Epithelial cell of esophagus (primary cell): ENCODE data around the gene ANKRD36.
"Not testable (repeated sequence)": the region's sequence is repeated elsewhere in the genome, so short reads cannot be mapped to it uniquely, and the experiment has no call there.

ENCODE experiments used
- DNase-seq: peaks from one replicate; pipeline ENCODE4 v3.0.0; 2010; ENCODE audit warnings: low read depth
- H3K4me3 ChIP-seq: 2 replicates; pipeline ENCODE4 v1.5.1; 2011; ENCODE audit warnings: mild to moderate bottlenecking, low read length, control low read depth
- CTCF ChIP-seq: IDR thresholded peaks from 2 replicates; pipeline ENCODE4 v1.5.1; 2011; ENCODE audit warnings: low read depth, mild to moderate bottlenecking, low read length, control low read depth, inconsistent platforms; ENCODE audit not compliant: insufficient read depth; ENCODE audit errors: missing control alignments

The ANKRD36 gene

GRCh38 chr2:97210325-97210724 is 97.4 kb downstream of the ANKRD36 start:
- no peak for TF ChIP-seq CTCF
- no peak overlapping the region for H3K4me3 ChIP-seq
- no peak for DNase-seq

DNA sequence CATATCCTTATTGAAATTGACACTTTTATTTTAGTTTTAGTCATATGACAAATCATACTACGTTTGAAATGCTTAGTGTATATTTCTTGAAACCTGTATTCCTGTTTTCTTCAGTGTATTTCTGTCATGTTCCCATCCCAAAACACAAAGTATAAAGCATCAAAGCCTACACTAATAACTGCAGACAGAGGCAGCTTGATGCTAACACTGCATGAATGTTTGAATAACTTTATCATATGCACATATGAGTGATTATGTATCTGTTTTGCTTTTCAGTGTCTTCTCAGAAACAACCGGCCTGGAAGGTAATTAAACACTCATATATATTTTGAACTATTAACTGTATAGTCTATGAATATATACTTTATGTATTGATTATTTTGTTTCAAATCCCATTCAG is 102.1 kb downstream of the ANKRD36 start:
- H3K4me3 ChIP-seq: not testable (repeated sequence)

GRCh38 chr2:97230848-97231585 is 118.1 kb downstream of the ANKRD36 start:
- not testable (repeated sequence) for H3K4me3 ChIP-seq

More for the DNA sequence above, 102.1 kb downstream of the ANKRD36 start:
- not testable (repeated sequence) for DNase-seq

GRCh38 chr2:97232981-97233380 is 120.0 kb downstream of the ANKRD36 start:
- not testable (repeated sequence) for H3K4me3 ChIP-seq, DNase-seq

More at GRCh38 chr2:97230848-97231585, 118.1 kb downstream of the ANKRD36 start:
- not testable (repeated sequence) for DNase-seq

- not testable (repeated sequence) for DNase-seq, H3K4me3 ChIP-seq
These were observed 120.8 kb downstream of the ANKRD36 start for GRCh38 chr2:97233660-97234295.

DNA sequence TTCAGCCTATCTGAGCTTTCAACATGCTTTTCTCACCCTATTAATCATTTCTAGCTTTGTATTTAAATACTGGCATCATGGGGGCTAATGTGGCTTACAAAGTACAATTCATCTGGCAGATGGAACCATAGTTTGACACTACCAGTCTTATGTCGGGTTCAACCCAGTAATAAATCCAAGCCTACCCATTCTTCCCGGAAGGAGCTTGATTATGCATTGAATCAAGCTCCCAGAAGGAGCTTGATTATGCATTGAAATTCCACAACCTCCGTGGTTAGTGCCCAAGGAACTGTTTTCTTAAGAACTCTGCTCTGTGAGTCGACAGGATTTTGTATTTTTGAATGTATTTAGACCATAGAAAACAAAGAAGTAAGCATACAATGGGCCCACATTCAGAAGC is 148.2 kb downstream of the ANKRD36 start:
- H3K4me3 ChIP-seq, DNase-seq: not testable (repeated sequence)

GRCh38 chr2:97266449-97266848 is 153.5 kb downstream of the ANKRD36 start:
- DNase-seq, H3K4me3 ChIP-seq: not testable (repeated sequence)

DNA sequence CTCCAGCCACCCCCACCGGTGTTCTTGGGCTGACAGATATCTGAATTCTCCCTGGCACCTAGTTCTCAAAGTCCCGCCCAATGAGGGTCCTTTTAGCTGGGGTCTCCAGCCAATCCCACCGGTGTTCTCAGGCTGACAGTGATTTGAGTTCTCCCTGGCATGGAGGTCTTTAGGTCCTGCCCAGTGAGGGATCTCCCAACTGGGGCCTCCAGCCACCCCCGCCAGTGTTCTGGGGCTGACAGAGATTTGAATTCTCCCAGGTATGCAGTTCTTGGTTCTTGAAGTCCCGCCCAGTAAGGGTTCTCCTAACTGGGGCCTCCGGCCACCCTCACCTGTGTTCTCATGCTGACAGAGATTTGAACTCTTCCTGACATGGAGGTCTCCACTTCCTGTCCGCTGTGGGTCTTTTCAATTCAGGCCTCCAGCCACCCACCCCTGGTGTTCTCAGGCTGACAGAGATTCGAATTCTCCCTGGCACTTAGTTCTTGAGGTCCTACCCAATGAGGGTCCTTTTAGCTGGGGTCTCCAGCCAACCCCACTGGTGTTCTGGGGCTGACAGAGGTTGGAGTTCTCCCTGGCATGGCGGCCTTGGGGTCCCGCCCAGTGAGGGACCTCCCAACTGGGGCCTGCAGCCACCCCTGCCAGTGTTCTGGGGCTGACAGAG is 154.6 kb downstream of the ANKRD36 start:
- no peak for DNase-seq
- no peak overlapping the region for H3K4me3 ChIP-seq
- TF ChIP-seq CTCF: no peak

DNA sequence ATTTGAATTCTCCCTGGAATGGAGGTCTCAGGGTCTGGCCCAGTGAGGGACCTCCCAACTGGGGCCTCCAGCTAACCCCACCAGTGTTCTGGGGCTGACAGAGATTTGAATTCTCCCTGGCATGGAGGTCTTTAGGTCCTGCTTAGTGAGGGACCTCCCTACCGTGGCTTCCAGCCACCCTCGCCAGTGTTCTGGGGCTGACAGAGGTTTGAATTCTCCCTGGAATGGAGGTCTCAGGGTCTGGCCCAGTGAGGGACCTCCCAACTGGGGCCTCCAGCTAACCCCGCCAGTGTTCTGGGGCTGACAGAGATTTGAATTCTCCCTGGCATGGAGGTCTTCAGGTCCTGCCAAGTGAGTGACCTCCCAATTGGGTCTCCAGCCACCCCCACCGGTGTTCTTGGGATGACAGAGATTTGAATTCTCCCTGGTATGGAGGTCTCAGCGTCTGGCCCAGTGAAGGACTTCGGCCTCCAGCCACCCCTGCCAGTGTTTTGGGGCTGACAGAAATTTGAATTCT is 155.2 kb downstream of the ANKRD36 start:
- DNase-seq: not testable (repeated sequence)

GRCh38 chr2:97276232-97276798 is 163.4 kb downstream of the ANKRD36 start:
- DNase-seq, H3K4me3 ChIP-seq: not testable (repeated sequence)

More for the DNA sequence above, 155.2 kb downstream of the ANKRD36 start:
- H3K4me3 ChIP-seq: not testable (repeated sequence)

DNA sequence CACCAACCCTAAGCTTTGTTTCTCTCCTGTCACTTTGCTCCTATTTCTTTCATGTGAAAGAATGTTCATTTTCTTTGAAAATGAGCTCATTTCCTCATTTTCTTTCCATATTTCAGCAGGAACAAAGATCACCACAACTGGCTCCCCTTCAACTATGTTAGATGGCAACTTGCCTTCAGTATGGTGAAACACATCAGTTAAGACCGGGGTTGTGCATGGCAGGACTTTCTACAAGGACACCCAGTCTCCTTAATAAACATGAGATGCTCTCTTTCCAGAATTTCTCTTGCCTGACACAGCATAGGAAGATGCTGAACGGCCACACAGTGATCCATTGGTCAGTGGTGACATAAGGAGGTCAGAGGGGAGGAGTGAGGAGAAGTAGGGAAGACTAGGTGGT is 172.2 kb downstream of the ANKRD36 start:
- DNase-seq, H3K4me3 ChIP-seq: not testable (repeated sequence)

DNA sequence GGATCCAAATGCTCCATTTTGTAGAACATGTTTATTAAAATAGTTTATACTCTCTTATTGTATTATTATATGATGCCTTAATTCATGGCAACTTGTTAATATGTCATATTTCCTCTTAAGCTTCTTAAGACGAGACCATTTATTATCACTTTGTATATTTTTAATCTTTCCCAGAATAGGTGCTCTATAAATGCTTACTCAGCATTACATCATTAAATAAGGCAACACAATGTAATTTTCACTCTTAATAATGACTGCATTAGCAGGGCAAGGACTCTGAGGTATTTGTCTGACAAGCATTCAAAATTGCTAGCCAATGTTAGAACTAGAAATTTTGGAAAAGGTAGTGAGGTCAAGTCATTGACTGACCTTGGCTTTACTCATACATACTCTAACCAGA is 180.7 kb downstream of the ANKRD36 start:
- not testable (repeated sequence) for DNase-seq, H3K4me3 ChIP-seq
